Activated CD4-positive, alpha-beta T cell treated with anti-CD3 and anti-CD28 coated beads, Interleukin-2, amount 10 ng/mL, durations not matched to agents 7 days and 5 days (primary cell): ENCODE measurements around the gene ATP8B3. TPM values are rescaled to one million over a fixed set of nuclear protein-coding genes. Genes with fewer than 3 reads are reported as not detected.

Experiments
- CTCF ChIA-PET: fragments of 350-600 bp; sonication (Branson Sonifier 250); formaldehyde crosslinking; loops from one replicate; lab custom pipeline; 2021; ENCODE audit warnings: antibody characterized with exemption; lab: Charles Lee
- POLR2A ChIA-PET: fragments of 350-600 bp; sonication (Branson Sonifier 250); formaldehyde crosslinking; loops from one replicate; lab custom pipeline; 2021; ENCODE audit warnings: antibody characterized with exemption; lab: Charles Lee
- DNase-seq: peaks from one replicate; pipeline ENCODE4 v3.0.0-alpha.2; 2020
- H3K27ac Mint-ChIP-seq: one replicate; pipeline ENCODE4 v1.8.0; 2021; ENCODE audit warnings: mild to moderate bottlenecking, moderate library complexity, mixed read lengths
- H3K27me3 Mint-ChIP-seq: one replicate; pipeline ENCODE4 v1.8.0; 2021; ENCODE audit warnings: mixed read lengths
- H3K36me3 Mint-ChIP-seq: one replicate; pipeline ENCODE4 v1.8.0; 2021; ENCODE audit warnings: low read depth, mixed read lengths
- H3K4me1 Mint-ChIP-seq: one replicate; pipeline ENCODE4 v1.8.0; 2021; ENCODE audit warnings: mixed read lengths
- H3K4me3 Mint-ChIP-seq: one replicate; pipeline ENCODE4 v1.8.0; 2021; ENCODE audit warnings: mild to moderate bottlenecking, moderate library complexity, mixed read lengths
- H3K9me3 Mint-ChIP-seq: one replicate; pipeline ENCODE4 v1.8.0; 2021; ENCODE audit warnings: mixed read lengths
- total RNA-seq, 2 experiments: library from RNA; stranded (reverse); gene quantifications; one replicate each; pipeline ENCODE4 v1.2.3, GENCODE V29; 2021

The ATP8B3 gene
- total RNA-seq, 2 experiments from 2014 or later, result 22.2 to 28.8 TPM

- H3K27ac Mint-ChIP-seq, result peak overlapping the region; percentile 50
- ChIA-PET POLR2A (no interaction called here), CTCF (no interaction called here)
- H3K4me1 Mint-ChIP-seq, result peaks cover 12% of the 10 kb centered on the region
- peak overlapping the region; percentile 13 for H3K4me3 Mint-ChIP-seq
- H3K9me3 Mint-ChIP-seq, result no peaks in the 10 kb centered on the region
- H3K36me3 Mint-ChIP-seq, result peaks cover 1% of the 10 kb centered on the region
- H3K27me3 Mint-ChIP-seq, result peaks cover 48% of the 10 kb centered on the region
- no peak for DNase-seq
These were observed 63.8 kb downstream of the ATP8B3 start for GRCh38 chr19:1748115-1748872.

GRCh38 chr19:1747285-1748114 lies 64.6 kb downstream of the ATP8B3 start:
- peak overlapping the region; percentile 50 for H3K27ac Mint-ChIP-seq
- H3K36me3 Mint-ChIP-seq, result peaks cover 1% of the 10 kb centered on the region
- H3K4me3 Mint-ChIP-seq, result peak overlapping the region; percentile 13

GRCh38 chr19:1746401-1747284 lies 65.4 kb downstream of the ATP8B3 start:
- no peak for DNase-seq
- H3K4me3 Mint-ChIP-seq, result no peak overlapping the region

More at GRCh38 chr19:1747285-1748114, 64.6 kb downstream of the ATP8B3 start:
- peak; percentile 17 for DNase-seq
- Mint-ChIP-seq H3K9me3 (no peaks in the 10 kb centered on the region), H3K4me1 (peaks cover 12% of the 10 kb centered on the region), H3K27me3 (peaks cover 45% of the 10 kb centered on the region)
- ChIA-PET POLR2A (no interaction called here), CTCF (interaction anchor here (0.7 to 1.1 kb wide), 3 partner anchors 17 to 275 kb away, joined by 3 read pairs; no protein-coding TSS in a partner anchor)

GRCh38 chr19:1745589-1746031 lies 66.5 kb downstream of the ATP8B3 start:
- CTCF ChIA-PET, result no interaction called here
- Mint-ChIP-seq H3K9me3 (no peaks in the 10 kb centered on the region), H3K36me3 (peaks cover 1% of the 10 kb centered on the region), H3K4me3 (no peak overlapping the region), H3K27ac (no peak overlapping the region), H3K4me1 (peaks cover 12% of the 10 kb centered on the region), H3K27me3 (peaks cover 31% of the 10 kb centered on the region)
- DNase-seq, result no peak
- POLR2A ChIA-PET, result no interaction called here

More at GRCh38 chr19:1746401-1747284, 65.4 kb downstream of the ATP8B3 start:
- peaks cover 12% of the 10 kb centered on the region for H3K4me1 Mint-ChIP-seq
- no peaks in the 10 kb centered on the region for H3K9me3 Mint-ChIP-seq
- H3K27ac Mint-ChIP-seq, result no peak overlapping the region
- peaks cover 39% of the 10 kb centered on the region for H3K27me3 Mint-ChIP-seq
- POLR2A ChIA-PET, result interaction anchor here (0.6 kb wide), 1 partner anchor 1391 kb away, joined by 3 read pairs; no protein-coding TSS in a partner anchor
- peaks cover 1% of the 10 kb centered on the region for H3K36me3 Mint-ChIP-seq
- CTCF ChIA-PET, result interaction anchor here (0.7 to 1.1 kb wide), 3 partner anchors 18 to 274 kb away, joined by 3 read pairs; no protein-coding TSS in a partner anchor

- Mint-ChIP-seq H3K36me3 (peaks cover 1% of the 10 kb centered on the region), H3K4me1 (peaks cover 9% of the 10 kb centered on the region), H3K27ac (no peak overlapping the region), H3K9me3 (no peaks in the 10 kb centered on the region), H3K27me3 (peaks cover 28% of the 10 kb centered on the region), H3K4me3 (no peak overlapping the region)
- ChIA-PET POLR2A (no interaction called here), CTCF (interaction anchor here (1.0 kb wide), 1 partner anchor 38 kb away, joined by 3 read pairs; no protein-coding TSS in a partner anchor)
- DNase-seq, result no peak
These were observed 67.1 kb downstream of the ATP8B3 start for GRCh38 chr19:1744822-1745563.

- ChIA-PET CTCF (interaction anchor here (1.0 kb wide), 1 partner anchor 39 kb away, joined by 3 read pairs; no protein-coding TSS in a partner anchor), POLR2A (no interaction called here)
- Mint-ChIP-seq H3K27ac (no peak overlapping the region), H3K27me3 (peaks cover 27% of the 10 kb centered on the region), H3K4me3 (no peak overlapping the region), H3K9me3 (no peaks in the 10 kb centered on the region), H3K36me3 (peaks cover 1% of the 10 kb centered on the region), H3K4me1 (peaks cover 8% of the 10 kb centered on the region)
- no peak for DNase-seq
These were observed 67.9 kb downstream of the ATP8B3 start for GRCh38 chr19:1744133-1744665.

GRCh38 chr19:1742989-1743696 lies 68.9 kb downstream of the ATP8B3 start:
- Mint-ChIP-seq H3K4me3 (no peak overlapping the region), H3K27me3 (peaks cover 27% of the 10 kb centered on the region), H3K9me3 (no peaks in the 10 kb centered on the region), H3K4me1 (peaks cover 8% of the 10 kb centered on the region), H3K27ac (no peak overlapping the region), H3K36me3 (peaks cover 1% of the 10 kb centered on the region)
- CTCF ChIA-PET, result no interaction called here
- POLR2A ChIA-PET, result no interaction called here
- no peak for DNase-seq

- no peak overlapping the region for H3K4me3 Mint-ChIP-seq
- CTCF ChIA-PET, result no interaction called here
- H3K27me3 Mint-ChIP-seq, result peaks cover 14% of the 10 kb centered on the region
- no peak overlapping the region for H3K27ac Mint-ChIP-seq
- POLR2A ChIA-PET, result no interaction called here
- DNase-seq, result no peak
- no peaks in the 10 kb centered on the region for H3K36me3 Mint-ChIP-seq
- no peaks in the 10 kb centered on the region for H3K9me3 Mint-ChIP-seq
- no peaks in the 10 kb centered on the region for H3K4me1 Mint-ChIP-seq
These were observed 72.0 kb downstream of the ATP8B3 start for GRCh38 chr19:1739960-1740629.

- no peaks in the 10 kb centered on the region for H3K9me3 Mint-ChIP-seq
- no peak overlapping the region for H3K27ac Mint-ChIP-seq
- no peak overlapping the region for H3K4me3 Mint-ChIP-seq
- H3K27me3 Mint-ChIP-seq, result peaks cover 24% of the 10 kb centered on the region
- CTCF ChIA-PET, result interaction anchor here (1.0 kb wide), 1 partner anchor 64 kb away, joined by 3 read pairs; no protein-coding TSS in a partner anchor
- POLR2A ChIA-PET, result no interaction called here
- no peaks in the 10 kb centered on the region for H3K36me3 Mint-ChIP-seq
- no peak for DNase-seq
- no peaks in the 10 kb centered on the region for H3K4me1 Mint-ChIP-seq
These were observed 75.1 kb downstream of the ATP8B3 start for GRCh38 chr19:1736927-1737326.

- H3K4me1 Mint-ChIP-seq, result no peaks in the 10 kb centered on the region
- no peaks in the 10 kb centered on the region for H3K9me3 Mint-ChIP-seq
- no peak overlapping the region for H3K27ac Mint-ChIP-seq
- peaks cover 27% of the 10 kb centered on the region for H3K27me3 Mint-ChIP-seq
- DNase-seq, result no peak
- no peaks in the 10 kb centered on the region for H3K36me3 Mint-ChIP-seq
- CTCF ChIA-PET, result interaction anchor here (1.0 kb wide), 1 partner anchor 64 kb away, joined by 3 read pairs; no protein-coding TSS in a partner anchor
- POLR2A ChIA-PET, result no interaction called here
- H3K4me3 Mint-ChIP-seq, result no peak overlapping the region
These were observed 75.8 kb downstream of the ATP8B3 start for GRCh38 chr19:1736280-1736679.
